Posterior cingulate gyrus (tissue), 11 donors: ENCODE data around the gene KYAT1.

Experiments used
- DNase-seq, 10 donors: peaks; one replicate each; pipeline versions ENCODE4 v3.0.0 to v3.0.0-alpha.2; 2020 to 2021; ENCODE audit warnings: mixed read lengths in 3 of 10
- intact Hi-C: fragments of 100-400 bp; cut with DNase I; formaldehyde crosslinking; loops from one replicate; pipeline ENCODE4 v1.15.1; 2023

Gene KYAT1

DNA sequence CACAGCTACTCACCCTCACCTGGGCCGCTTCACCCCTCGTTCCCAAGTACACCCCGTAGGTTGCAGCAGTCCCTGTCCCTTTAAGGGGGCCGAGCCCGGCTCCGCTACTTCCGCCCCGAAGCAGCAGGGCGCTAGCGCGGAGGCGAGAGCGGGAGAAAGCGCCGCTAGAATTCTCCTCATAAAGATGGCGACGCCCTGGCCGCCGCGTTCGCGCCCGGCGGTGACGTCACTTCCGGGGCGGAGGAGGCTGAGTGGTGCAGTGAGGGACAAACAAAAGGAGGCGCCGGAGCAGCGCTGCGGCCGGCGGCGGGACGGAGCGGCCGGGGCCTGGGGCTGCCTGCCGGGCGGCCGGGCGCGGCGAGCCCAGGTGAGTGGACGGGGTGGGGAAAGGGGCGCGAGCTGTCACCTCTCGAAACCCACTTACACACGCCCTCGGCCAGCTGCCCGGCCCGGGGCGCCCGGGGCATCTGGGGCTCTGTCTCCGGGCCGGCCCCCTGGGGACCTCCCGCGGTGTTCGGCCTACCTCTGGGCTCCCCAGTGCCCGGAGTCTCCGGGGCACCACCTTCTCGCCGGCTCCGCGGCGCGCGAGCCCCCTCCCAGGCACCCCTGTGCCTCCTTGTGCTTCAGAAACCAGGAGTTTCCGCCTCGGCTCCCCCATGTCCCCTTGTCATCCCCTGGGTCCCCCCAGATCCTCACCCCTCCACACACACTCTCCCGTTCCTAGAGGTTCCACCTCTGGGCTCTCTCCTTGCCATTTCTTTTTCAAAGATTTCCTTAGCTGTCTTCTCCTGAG is at the start of gene KYAT1, which contains the start of gene LRRC8A:
Gene KYAT1 (minus strand): TSS at position 67 of the 793 bp plus-strand sequence. CDS start 36,545 bp downstream, outside the sequence.
Gene LRRC8A (plus strand): TSS at position 250 of the 793 bp plus-strand sequence. CDS start 25,032 bp downstream, outside the sequence.
- intact Hi-C loops: loop anchor here (5.0 kb wide), 1 partner anchor 40 kb away; the partner anchor contains the start of gene PHYHD1
- DNase-seq: peak; percentile 96 to 100 (median 98)

DNA sequence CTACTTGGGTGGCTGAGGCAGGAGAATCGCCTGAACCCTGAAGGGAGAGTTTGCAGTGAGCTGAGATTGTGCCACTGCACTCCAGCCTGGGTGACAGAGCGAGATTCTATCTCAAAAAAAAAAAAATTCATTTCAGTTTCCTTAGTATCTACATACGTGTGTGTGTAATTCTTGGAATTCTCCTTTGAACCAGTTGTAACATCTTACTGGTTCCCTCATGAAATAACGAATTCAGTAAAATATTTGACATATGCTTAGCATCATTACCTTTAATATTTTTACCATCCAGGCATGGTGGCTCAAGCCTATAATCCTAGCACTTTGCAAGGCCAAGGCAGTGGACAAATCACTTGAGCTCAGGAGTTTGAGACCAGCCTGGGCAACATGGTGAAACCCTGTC is 47.8 kb upstream of the KYAT1 start:
- intact Hi-C loops: no loop called here
- peak in 1 of 10 donors; percentile 20 for DNase-seq

DNA sequence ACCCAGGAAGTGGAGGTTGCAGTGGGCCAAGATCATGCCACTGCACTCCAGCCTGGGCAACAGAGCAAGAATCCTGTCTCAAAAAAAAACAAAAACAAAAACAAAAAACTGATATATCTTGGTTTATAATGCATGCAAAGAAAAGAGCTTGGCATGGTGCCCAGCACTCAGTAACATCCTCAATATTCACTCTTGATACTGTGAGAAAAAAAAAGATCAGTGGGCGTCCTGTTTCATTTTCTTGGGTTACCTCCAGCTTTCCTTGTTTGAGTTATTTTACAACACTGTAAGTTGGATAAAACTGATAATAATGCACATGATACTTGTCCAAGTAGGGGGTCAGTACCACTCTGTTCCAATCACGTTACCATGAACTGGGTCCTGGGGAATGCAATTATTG is 46.9 kb upstream of the KYAT1 start:
- DNase-seq: peak in 1 of 10 donors; percentile 24

DNA sequence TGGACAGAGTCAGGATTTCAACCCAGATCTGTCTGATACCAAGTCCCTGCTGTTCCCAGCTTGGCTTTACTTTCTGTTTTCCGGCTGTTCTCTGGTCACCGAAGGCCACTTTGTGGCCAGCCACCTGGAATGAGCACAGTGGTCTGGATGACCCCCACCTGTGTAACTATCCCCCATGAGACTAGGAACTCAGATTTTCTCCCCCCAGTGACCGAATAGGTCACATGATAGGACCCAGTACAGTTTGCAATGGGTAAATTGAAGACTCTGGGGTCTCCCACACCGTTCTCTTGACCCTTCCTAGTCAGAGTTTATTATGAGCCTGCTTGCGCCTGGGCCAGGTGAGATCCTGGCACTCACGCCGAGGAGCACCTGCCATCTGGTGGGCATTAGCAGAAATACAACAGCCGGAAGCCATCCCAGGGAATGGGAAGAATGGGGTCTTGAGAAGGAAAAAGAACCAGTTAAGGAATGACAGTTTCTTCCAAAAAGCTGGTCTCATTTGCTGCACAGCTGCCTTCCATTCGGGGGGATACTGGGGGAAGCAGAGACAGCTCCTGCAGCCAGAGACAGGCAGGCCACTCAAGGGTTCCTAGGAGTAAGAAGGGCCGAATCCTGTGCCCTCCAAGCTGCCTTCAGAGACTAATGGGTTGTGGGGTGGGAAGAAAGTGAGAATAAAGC is 46.1 kb upstream of the KYAT1 start:
- intact Hi-C loops: loop anchor here (1.0 kb wide), 1 partner anchor 76 kb away; no protein-coding TSS in a partner anchor
- peak in 7 of 10 donors; percentile 51 to 91 (median 60) for DNase-seq

More for the DNA sequence above, 46.9 kb upstream of the KYAT1 start:
- intact Hi-C loops: loop anchor here (1.0 kb wide), 1 partner anchor 76 kb away; no protein-coding TSS in a partner anchor

DNA sequence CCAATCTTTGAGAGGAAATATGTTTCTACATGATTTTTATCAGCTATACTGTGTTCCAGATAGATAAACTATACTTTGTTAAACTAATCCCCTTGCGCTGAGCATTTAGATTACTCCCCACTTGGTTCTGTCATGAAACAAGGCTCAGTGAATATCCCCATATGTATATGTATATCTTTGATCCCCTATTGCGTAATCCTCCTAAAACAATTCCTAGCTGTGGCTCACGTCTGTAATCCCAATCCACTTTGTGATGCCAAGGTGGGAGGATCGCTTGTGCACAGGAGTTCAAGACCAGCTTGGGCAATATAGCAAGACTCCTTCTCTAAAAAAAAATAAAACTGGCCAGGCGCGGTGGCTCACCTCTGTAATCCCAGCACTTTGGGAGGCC is 41.7 kb upstream of the KYAT1 start:
- DNase-seq: no peak
- intact Hi-C loops: loop anchor here (5.0 kb wide), 1 partner anchor 41 kb away; the partner anchor contains the start of genes KYAT1 and LRRC8A

DNA sequence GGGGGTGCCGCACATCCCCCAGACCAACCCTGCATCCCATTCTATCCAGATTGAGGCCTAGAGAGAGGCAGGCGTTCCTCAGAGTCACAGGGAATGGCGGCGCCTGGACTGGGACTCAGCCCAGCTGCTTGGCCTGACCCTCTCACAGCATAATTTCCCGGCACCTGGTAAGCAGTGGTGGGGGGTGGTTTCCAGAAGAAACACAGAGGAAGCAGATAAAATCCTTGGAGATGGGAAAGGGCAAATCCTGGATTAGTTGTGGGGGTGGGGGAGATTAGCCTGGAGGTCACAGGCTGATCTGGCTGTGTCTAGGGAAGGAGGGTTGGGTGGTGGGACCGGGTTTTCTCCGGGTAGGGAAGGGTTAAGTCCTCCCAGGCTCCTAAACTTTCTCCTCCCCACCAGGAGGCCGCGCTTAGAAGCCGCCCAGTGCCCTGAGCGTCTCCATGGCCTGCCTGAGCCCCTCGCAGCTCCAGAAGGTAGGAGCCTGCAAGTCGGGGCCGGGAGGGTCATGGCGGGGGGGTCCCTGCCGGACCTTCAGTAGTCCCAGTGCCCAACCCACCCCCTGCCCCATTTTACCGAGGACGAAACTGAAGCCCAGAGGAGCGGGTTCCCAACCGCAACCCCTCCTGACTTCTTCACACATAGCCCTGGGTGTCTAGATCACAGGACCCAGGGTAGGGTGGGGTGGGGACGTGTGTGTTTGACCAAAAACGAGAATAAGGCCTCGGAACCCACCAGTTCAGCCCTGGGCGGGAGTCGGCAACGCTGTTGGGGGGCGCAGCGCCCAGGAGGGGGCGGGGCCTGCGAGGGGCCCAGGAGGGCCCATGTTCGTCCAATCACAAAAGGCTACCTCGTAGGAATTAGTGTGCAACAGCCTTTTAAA is 40.4 kb upstream of the KYAT1 start:
- DNase-seq: peak in 1 of 10 donors; percentile 75
- intact Hi-C loops: loop anchor here (5.0 kb wide), 1 partner anchor 40 kb away; the partner anchor contains the start of genes KYAT1 and LRRC8A

DNA sequence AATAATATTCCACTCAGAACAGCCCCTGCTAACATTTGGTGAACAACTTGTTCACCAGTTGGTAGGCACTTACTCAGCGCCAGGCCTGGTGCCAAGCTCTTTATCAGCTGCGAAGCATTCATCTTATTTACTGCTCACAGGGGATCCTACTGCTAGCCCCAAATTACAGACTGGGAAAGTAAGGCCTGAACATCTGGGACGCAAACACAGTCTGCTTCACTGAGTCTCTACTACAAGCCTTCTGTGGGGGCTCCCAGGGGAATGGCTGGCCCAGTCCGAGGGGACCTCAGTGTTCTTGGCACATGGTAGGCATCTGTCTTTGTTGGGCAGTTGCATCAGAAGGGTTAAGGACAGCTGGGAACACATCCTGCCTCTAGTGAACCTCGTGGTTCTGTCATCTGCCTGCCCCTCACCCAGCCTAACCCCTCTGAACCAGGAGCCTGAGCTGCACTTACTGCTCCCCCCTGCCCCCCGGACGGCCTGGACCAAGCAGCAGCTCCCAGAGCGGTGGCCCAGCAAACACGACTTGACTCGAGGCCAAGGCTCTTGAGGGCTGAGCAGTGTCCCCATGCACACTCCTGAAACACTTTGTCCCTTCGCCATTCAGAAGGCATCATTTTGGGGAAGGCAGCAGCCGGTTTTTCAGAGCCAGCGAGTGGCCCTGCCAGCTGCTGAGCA is 38.8 kb upstream of the KYAT1 start, which contains the start of gene PHYHD1:
Gene PHYHD1 (plus strand): TSS at position 602 of the 678 bp plus-strand sequence. CDS start 1,342 bp downstream, outside the sequence.
- DNase-seq: peak; percentile 46 to 94 (median 72)
- intact Hi-C loops: loop anchor here (5.0 kb wide), 1 partner anchor 38 kb away; the partner anchor contains the start of genes KYAT1 and LRRC8A

DNA sequence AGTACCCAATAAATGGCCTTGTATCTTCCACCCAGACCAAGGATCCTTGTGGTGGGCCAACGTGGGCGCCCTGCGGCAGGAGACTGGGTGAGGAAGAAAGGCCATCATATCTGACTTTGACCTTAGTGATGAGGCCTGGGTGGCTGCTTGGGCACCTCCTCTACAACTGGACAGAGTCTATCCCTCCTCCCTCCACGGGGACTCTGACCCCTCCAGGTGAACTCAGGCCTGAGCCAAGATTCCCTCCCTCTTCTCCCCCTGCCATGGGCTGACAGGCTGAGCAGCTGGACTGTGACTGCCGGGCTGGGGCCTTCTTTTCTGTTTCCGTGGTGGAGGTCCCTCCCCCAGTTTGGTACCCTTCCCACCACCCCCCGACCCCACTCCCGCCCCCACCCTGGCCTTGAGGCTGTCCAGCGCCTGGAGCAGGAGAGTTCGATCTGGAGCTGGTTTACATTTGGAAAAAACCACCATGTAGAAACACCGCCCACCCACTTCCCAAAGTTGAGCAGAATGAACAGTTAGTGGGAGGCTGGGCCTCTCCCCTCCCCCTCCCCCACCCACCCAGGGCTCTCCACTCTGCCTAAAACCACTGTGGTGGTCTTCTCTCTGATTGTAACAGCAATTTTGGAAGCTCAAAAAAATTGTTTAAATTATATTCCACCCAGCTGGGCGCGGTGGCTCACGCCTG is 37.8 kb upstream of the KYAT1 start:
- intact Hi-C loops: loop anchor here (5.0 kb wide), 1 partner anchor 37 kb away; the partner anchor contains the start of genes KYAT1 and LRRC8A
- DNase-seq: no peak

DNA sequence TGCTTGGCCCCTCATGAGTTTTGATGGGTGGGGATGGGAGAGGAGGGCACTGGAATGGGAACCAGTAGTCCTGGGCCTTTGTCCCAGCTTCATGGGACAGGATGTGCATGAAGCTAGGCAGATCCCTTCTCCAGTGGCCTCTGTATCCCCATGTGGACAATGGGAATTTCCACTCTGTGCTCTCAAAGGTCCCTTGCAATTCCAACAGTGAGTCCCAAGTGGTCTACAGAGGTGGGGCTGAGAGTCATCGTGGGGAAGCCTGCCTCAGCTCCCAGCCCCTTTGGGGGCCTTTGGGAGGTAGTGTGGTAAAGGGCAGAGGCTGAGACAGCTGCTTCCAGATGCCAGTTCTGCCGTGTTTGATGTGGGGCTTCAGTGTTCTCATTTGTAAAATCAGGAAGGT is 37.2 kb upstream of the KYAT1 start:
- peak in 1 of 10 donors; percentile 16 for DNase-seq
- intact Hi-C loops: no loop called here

DNA sequence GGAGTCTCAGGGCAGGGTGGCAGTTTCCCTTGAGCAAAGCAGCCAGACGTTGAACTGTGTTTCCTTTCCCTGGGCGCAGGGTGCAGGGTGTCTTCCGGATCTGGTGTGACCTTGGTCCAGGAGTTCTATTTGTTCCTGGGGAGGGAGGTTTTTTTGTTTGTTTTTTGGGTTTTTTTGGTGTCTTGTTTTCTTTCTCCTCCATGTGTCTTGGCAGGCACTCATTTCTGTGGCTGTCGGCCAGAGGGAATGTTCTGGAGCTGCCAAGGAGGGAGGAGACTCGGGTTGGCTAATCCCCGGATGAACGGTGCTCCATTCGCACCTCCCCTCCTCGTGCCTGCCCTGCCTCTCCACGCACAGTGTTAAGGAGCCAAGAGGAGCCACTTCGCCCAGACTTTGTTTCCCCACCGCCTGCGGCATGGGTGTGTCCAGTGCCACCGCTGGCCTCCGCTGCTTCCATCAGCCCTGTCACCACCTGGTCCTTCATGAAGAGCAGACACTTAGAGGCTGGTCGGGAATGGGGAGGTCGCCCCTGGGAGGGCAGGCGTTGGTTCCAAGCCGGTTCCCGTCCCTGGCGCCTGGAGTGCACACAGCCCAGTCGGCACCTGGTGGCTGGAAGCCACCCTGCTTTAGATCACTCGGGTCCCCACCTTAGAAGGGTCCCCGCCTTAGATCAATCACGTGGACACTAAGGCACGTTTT is 35.5 kb upstream of the KYAT1 start:
- intact Hi-C loops: no loop called here
- peak in 9 of 10 donors; percentile 51 to 90 (median 55) for DNase-seq

DNA sequence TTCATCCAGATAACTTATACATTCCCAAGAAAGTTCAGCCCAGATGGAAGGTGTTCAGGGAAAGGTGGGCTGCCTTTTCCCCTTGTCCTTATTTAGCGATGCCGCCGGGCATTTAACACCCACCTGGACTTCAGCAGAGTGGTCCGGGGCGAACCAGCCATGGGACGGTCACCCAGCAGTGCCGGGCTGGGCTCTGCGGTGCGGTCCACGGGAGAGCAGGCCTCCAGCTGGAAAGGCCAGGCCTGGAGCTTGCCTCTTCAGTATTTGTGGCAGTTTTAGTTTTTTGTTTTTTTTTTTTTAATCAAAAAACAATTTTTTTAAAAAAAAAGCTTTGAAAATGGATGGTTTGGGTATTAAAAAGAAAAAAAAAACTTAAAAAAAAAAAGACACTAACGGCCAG is 35.0 kb upstream of the KYAT1 start:
- intact Hi-C loops: no loop called here

DNA sequence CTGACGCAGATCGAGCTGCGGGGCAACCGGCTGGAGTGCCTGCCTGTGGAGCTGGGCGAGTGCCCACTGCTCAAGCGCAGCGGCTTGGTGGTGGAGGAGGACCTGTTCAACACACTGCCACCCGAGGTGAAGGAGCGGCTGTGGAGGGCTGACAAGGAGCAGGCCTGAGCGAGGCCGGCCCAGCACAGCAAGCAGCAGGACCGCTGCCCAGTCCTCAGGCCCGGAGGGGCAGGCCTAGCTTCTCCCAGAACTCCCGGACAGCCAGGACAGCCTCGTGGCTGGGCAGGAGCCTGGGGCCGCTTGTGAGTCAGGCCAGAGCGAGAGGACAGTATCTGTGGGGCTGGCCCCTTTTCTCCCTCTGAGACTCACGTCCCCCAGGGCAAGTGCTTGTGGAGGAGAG is 34.5 kb upstream of the KYAT1 start:
- intact Hi-C loops: no loop called here

More for the DNA sequence above, 35.0 kb upstream of the KYAT1 start:
- peak in 1 of 10 donors; percentile 35 for DNase-seq

DNA sequence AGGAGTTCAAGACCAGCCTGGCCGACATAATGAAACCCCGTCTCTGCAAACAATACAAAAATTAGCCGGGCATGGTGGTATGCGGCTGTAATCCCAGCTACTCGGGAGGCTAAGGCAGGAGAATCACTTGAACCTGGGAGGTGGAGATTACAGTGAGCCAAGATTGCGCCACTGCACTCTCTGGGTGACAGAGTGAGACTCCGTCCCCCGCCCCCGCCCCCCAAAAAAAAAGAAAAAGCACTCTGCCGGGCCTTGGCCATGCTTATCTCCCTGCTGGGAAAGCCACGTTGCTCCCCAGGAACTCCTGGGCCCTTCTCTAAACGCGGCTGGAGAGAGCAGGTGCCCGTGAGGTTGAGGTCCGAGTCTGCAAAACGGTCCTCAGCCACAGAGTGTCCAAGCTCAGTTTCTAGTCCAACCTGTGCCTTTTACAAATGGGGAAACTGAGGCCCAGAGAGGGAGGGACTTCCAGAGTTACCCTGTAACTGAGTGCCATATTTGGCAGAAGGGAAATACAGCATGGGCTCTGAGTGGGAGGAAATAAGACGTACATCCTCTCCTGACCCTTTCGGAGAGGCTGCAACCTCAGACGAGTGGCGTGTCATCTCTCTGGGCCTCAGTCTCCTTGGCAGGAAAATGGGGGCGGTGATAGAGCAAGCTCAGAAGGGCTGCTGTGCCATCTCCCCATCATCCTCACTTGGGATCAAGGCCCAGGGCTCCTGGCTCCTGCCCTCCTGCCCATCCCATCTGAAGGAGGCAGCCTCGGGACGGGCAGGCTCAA is 32.4 kb upstream of the KYAT1 start:
- intact Hi-C loops: no loop called here
- DNase-seq: no peak

More for the DNA sequence above, 34.5 kb upstream of the KYAT1 start:
- peak in 2 of 10 donors; percentile 71 to 81 for DNase-seq

DNA sequence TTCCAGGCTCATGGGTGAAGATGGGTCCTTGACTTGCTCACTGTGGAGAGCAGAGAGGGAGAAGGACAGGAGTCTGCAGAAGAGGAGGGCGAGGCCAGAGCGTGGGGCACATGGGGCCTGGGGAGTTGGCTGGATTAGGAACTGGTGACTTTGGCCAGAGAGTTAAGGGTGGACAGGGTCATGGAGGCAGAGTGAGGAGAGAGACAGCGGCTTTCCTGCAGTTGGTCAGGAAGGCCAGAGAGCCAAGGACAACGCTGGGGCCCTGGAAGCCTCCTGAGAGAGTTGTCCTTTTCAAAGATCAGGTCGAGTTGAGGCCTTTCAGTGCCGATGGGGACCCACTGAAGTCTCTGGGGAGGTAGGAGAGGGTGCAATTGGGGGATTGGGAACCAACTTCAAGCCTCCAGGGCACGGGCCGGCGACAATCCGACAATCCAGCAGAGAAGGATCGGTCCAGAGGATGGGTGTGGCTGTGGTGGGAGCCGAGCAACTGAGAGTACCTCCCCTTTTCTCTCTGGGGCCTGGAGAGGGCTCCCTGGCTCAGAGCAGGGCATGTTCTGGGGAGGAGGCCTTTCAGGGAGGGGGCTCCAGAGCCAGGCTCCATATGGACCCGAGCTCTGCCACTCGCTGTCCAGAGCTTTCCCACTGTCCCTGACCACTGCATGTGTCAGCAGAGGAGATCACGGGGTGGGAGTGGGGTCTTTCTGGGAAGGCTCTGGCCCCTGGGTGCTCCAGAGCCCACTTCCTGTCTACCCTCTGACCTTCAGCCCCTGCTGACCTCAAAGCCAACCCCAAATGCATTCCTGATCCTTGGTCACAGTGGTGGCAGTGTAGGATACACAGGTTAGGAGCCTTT is 31.5 kb upstream of the KYAT1 start:
- intact Hi-C loops: no loop called here

DNA sequence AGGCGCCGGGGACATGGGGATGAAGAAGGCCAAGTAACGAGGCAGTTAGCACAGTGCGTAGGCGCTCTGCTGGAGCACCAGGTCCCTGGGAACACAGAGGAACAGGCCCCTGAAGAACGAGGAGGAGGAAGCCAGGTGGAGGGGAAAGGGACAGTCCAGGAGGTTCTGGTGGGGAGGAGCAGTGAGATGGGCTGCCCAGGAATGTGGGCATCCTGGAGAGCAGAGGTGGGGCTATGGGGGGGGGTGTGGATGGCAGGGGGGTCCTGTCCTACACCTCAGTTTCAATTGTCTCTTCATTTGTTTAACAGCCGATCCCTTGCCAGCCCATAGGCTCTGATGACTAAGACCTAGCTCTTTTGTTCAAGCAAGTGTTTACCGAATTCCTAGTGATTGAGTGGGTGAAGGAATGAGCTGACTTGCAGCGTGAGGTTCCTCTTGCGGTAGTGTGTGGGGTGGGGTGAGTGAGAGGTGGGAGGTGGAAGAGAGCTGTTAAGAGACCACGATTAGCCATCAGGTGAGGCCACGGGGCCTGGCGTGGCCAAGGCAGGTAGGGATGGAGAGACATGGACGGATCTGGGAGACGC is 30.6 kb upstream of the KYAT1 start:
- intact Hi-C loops: no loop called here
- no peak for DNase-seq

More for the DNA sequence above, 31.5 kb upstream of the KYAT1 start:
- no peak for DNase-seq

DNA sequence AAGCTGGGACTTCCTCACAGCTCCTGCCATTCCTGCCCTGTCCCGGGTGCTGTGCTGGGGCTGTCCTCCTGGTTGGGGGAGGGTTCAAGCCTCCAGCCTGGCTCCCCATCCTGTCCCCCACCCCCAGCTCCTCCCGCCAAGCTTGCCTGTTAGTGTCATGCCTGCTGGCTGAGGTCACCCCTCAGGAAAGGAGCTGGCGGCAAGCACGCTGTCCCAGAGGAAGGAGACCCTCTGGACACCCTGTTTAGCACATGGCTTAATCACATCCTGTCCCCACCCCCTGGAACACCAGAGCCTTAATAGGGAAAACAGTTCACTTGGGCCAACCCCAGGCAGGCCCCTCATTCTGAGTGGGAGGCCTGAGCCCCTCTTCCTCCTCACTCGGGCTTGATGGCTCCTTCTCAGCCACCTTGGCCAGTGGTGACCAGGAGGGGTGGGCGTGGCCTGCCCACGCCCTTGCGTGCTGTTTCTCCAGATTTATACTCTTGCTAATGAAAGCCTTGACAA is 29.8 kb upstream of the KYAT1 start:
- intact Hi-C loops: no loop called here
- DNase-seq: no peak
